ENCODE measurements around the gene PRKN.

- TF ChIP-seq CTCF (IDR thresholded peaks at IDR 0.05; ENCODE audit: insufficient read depth, low read length) (no peak), POLR2AphosphoS5 (IDR thresholded peaks at IDR 0.05; ENCODE audit: low read depth) (no peak), REST (IDR thresholded peaks at IDR 0.05; ENCODE audit: insufficient replicate concordance, low read depth) (no peak), GABPA (IDR thresholded peaks at IDR 0.05; ENCODE audit: low read depth) (no peak), SPI1 (IDR thresholded peaks at IDR 0.05; ENCODE audit: borderline replicate concordance, low read depth) (no peak)
Measured at GRCh38 chr6:161452241-161452640, 1275.3 kb downstream of the PRKN start.
